GM19438 (cell line): ENCODE measurements around the gene THSD4.

ENCODE experiments used
- ATAC-seq: cut with Tn5 transposase; IDR thresholded peaks from one replicate; pipeline ENCODE4 v1.9.1; 2021; ENCODE audit warnings: low read depth; ENCODE audit not compliant: unreplicated experiment

THSD4 gene

GRCh38 chr15:71591057-71591456 is 475.8 kb downstream of the THSD4 start:
- no peak for ATAC-seq

- no peak for ATAC-seq
Measured at GRCh38 chr15:71592203-71592602, 476.9 kb downstream of the THSD4 start.

GRCh38 chr15:71595846-71596553 is 480.7 kb downstream of the THSD4 start:
- ATAC-seq, result no peak

- no peak for ATAC-seq
Measured at GRCh38 chr15:71596672-71597071, 481.4 kb downstream of the THSD4 start.

- no peak for ATAC-seq
Measured at GRCh38 chr15:71597126-71597525, 481.9 kb downstream of the THSD4 start.

- ATAC-seq, result no peak
Measured at GRCh38 chr15:71597637-71598036, 482.4 kb downstream of the THSD4 start.

- no peak for ATAC-seq
Measured at GRCh38 chr15:71598741-71599140, 483.5 kb downstream of the THSD4 start.

GRCh38 chr15:71599418-71600151 is 484.3 kb downstream of the THSD4 start:
- no peak for ATAC-seq

GRCh38 chr15:71600237-71600636 is 485.0 kb downstream of the THSD4 start:
- ATAC-seq, result no peak

GRCh38 chr15:71601038-71601834 is 486.0 kb downstream of the THSD4 start:
- no peak for ATAC-seq

- no peak for ATAC-seq
Measured at GRCh38 chr15:71603379-71603778, 488.1 kb downstream of the THSD4 start.

- no peak for ATAC-seq
Measured at GRCh38 chr15:71607383-71607782, 492.1 kb downstream of the THSD4 start.

GRCh38 chr15:71610728-71611552 is 495.7 kb downstream of the THSD4 start:
- ATAC-seq, result no peak

GRCh38 chr15:71611553-71612396 is 496.5 kb downstream of the THSD4 start:
- ATAC-seq, result no peak

GRCh38 chr15:71612397-71612722 is 497.1 kb downstream of the THSD4 start:
- ATAC-seq, result no peak

GRCh38 chr15:71612869-71613268 is 497.6 kb downstream of the THSD4 start:
- ATAC-seq, result no peak

- ATAC-seq, result no peak
Measured at GRCh38 chr15:71623111-71623510, 507.8 kb downstream of the THSD4 start.

GRCh38 chr15:71626596-71627088 is 511.4 kb downstream of the THSD4 start:
- ATAC-seq, result no peak

- ATAC-seq, result no peak
Measured at GRCh38 chr15:71627188-71627587, 511.9 kb downstream of the THSD4 start.

GRCh38 chr15:71627604-71628003 is 512.3 kb downstream of the THSD4 start:
- no peak for ATAC-seq
